Liver (tissue), 3 donors: ENCODE measurements around the gene CFAP77.

Source experiments
- GABPA ChIP-seq, 2 donors: IDR thresholded peaks in 1 of 2; conservative IDR thresholded peaks in 1 of 2; 2 replicates each; pipeline ENCODE4 v1.6.1; 2016; ENCODE audit warnings: antibody characterized with exemption in 2 of 2, mild to moderate bottlenecking in 1 of 2, moderate library complexity in 1 of 2
- JUND ChIP-seq, 2 donors: IDR thresholded peaks; 2 replicates each; pipeline ENCODE4 v1.6.1; 2016; ENCODE audit warnings: antibody characterized with exemption in 2 of 2
- RAD21 ChIP-seq, 2 donors: IDR thresholded peaks; 2 replicates each; pipeline ENCODE4 v1.6.1; 2016; ENCODE audit warnings: antibody characterized with exemption in 2 of 2, mild to moderate bottlenecking in 2 of 2
- SP1 ChIP-seq: IDR thresholded peaks from 2 replicates; pipeline ENCODE4 v1.6.1; 2018; ENCODE audit warnings: antibody characterized with exemption, mild to moderate bottlenecking
- TAF1 ChIP-seq: conservative IDR thresholded peaks from 2 replicates; pipeline ENCODE4 v1.6.1; 2016; ENCODE audit warnings: antibody characterized with exemption, mild to moderate bottlenecking
- YY1 ChIP-seq: IDR thresholded peaks from 2 replicates; pipeline ENCODE4 v1.6.1; 2016; ENCODE audit warnings: antibody characterized with exemption, mild to moderate bottlenecking
- TF ChIP-seq, protein P1 (sequence below): fragments of 150-350 bp; IDR thresholded peaks from 2 replicates; pipeline ENCODE4 v1.5.1; 2017; ENCODE audit warnings: improper control_type of control experiment, low read depth, low read length; ENCODE audit not compliant: missing input control
- TF ChIP-seq, protein P2 (sequence below): IDR thresholded peaks from 2 replicates; pipeline ENCODE4 v1.6.1; 2016; ENCODE audit warnings: antibody characterized with exemption
- donor health status: healthy.
- donor health status: healthy.

DNA sequence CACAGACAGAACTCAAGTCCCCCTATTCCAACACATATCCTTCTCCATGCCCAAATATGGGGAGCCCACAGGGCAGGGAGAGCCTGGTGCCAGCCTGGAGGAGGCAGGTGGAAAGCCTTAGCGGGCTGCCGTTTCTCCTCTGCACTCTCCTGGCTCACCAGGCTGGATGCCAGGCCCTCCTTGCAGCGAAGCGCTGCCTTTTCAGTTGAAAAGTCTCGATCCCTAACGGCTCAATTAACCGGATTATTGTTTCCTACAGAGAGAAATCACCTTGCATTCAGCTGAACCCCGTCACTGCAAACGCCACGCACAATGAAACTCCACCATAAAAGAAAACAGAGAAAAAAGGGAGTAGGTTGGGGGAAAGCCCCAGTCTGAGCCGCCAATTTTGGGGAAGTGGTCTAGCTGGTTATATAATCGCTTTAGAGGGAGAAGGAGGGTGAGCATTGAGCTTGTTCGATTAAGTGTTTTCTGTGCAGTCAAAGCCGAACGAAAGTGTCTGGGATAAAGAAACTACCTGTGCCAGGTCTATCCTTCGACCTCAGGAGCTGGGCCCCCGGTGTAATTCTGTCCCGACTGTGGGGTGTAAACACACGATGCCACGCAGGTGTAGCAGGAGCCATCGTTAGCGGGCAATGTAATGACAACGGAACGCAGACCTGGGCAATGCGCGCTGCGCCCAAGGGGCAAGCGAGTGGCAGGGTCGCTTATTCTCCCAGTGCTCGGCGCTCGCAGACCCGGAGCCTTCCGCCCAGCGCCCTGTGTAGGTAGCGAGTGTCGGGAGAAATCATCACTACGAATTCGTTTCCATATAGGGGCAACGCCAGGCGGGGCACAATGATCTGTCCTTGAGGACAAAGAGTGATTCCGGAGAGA, 176.2 kb downstream of the CFAP77 start:
- TF ChIP-seq YY1 (no peak), SP1 (no peak), GABPA (IDR thresholded peaks at IDR 0.05 in 1 of 2, conservative IDR thresholded peaks at IDR 0.05 in 1 of 2) (no peak), RAD21 (IDR thresholded peaks at IDR 0.05) (no peak), TAF1 (no peak), JUND (IDR thresholded peaks at IDR 0.05) (no peak)
- TF ChIP-seq, protein P1, sequence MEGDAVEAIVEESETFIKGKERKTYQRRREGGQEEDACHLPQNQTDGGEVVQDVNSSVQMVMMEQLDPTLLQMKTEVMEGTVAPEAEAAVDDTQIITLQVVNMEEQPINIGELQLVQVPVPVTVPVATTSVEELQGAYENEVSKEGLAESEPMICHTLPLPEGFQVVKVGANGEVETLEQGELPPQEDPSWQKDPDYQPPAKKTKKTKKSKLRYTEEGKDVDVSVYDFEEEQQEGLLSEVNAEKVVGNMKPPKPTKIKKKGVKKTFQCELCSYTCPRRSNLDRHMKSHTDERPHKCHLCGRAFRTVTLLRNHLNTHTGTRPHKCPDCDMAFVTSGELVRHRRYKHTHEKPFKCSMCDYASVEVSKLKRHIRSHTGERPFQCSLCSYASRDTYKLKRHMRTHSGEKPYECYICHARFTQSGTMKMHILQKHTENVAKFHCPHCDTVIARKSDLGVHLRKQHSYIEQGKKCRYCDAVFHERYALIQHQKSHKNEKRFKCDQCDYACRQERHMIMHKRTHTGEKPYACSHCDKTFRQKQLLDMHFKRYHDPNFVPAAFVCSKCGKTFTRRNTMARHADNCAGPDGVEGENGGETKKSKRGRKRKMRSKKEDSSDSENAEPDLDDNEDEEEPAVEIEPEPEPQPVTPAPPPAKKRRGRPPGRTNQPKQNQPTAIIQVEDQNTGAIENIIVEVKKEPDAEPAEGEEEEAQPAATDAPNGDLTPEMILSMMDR = no peak
- TF ChIP-seq, protein P2, sequence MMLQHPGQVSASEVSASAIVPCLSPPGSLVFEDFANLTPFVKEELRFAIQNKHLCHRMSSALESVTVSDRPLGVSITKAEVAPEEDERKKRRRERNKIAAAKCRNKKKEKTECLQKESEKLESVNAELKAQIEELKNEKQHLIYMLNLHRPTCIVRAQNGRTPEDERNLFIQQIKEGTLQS = no peak
